GM19043 (cell line): ENCODE results near the gene RGS14.

ENCODE experiments used
- ATAC-seq: cut with Tn5 transposase; IDR thresholded peaks from one replicate; pipeline ENCODE4 v1.9.1; 2021; ENCODE audit warnings: low read depth; ENCODE audit not compliant: unreplicated experiment

The RGS14 gene

DNA sequence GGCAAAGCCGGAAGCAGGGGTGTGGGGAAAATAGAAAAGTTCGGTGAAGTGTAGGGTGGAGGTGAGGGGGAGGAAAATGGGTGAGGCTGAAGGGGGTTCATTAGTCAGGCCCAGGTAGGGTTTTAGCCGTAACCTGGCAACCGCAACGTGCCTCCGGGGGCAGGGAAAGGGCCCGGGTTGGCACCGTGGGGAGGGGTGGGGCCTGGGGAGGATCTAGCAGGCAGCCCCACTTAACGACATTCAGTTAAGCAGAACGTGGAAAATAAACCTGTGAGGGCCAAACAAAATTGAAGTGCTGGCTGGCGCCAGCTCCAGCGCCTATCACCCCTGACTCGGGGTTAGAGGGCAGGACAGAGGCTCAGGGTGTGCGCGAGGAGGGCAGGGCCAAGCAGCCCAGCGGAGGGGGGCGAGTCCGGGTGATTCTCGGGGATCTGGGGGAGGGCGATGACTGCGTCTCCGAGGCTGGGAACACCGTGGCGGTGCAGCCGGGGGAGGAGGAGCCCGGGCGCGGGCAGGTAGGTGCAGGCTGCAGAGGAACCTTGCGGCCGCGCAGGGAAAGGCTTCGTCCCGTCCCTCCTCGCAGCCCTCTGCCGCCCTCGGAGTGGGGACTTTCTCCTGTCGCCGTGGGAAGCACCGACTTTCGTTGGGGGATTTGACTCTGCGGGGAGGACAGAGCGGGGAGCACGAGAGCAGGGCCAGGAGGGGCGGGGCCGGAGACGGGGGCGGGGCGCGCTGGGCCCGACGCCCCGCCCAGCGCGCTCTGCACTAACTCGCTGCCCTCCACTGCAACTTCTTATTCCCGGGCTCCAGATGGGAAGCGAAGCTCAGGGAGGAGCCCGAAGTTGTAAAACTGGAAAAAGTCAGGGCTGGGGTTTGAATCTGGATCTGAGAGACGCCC lies 5.1 kb downstream of the RGS14 start:
- ATAC-seq, result no peak

DNA sequence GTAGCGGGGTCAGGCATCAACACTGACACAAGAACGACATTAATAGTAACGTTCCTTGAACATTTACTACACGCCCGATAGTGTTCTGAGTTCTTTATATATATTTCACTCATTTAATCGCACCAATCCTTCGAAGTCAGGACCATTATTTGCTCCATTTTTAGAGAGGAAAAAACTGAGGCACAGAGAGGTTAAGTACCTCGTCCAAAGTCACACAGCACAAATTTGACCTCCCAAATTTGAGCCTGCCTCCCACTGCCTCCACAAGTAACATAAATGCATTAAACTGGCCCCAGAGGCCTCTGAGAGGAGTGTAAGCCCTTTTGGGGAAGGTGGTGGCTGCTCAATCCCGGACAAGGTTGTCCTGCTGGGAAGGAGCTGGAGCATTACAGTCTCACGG lies 5.8 kb downstream of the RGS14 start:
- no peak for ATAC-seq

DNA sequence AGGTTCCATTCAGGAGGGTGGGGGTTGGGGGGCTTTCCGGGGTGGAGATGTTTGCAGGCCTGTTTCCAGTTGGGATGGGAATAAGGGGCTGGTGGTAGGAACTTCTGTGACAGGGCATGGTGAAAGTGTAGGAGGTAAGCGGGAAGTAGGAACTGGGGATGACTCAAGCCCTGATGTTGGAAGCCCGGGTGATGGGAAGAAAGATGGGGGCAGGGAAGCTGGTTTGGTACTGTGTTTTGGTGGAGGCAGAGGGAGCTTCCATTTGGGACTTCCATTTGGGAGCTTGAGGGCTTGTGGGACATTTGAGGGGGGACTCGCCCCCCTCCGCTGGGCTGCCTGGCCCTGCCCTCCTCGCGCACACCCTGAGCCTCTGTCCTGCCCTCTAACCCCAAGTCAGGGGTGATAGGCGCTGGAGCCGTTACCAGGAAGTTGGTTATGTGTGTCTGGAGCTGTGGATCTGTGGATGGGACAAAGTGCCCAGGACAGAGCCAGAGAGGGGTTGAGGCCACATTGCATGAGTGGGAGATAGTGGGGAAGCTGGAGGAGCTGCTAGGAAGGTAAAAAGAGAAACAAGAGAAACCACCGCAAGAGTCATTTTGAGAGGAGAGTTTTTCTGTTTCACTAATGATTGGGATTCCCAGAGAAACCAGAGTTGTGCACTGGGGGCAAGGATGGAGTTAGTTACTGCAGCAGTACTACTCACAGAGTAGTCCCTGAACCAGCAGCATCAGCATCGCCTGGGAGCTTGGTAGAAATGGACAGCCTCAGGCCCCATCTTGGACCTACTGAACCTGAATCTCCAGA lies 6.6 kb downstream of the RGS14 start:
- ATAC-seq, result no peak

DNA sequence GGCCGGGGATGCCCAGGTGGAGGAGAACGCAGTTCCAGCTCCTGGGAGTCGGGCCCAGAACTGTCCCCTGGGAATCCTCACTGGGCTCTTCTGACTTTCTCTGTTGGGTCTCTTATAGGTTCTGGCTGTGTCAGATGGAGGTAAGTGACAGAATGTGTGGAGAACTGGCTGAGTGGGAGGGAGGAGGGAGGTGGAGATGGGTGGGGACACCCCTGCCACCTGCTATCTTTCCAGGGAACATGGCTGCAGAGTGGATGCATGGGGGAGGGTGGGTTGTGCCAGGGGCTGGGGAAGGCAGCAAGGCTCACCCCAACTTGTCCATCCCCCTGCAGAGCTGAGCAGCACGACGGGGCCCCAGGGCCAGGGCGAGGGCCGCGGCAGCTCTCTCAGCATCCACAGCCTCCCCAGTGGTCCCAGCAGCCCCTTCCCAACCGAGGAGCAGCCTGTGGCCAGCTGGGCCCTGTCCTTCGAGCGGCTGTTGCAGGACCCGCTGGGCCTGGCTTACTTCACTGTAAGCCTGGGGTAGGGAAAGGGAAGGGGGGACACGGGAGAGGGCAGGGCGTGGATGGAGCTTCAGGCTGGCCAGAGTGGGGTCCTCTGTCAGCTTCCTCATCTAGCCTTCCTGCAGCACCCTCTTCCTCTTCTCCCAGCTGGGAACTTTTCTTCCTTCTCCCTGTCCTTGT lies 8.3 kb downstream of the RGS14 start:
- no peak for ATAC-seq

DNA sequence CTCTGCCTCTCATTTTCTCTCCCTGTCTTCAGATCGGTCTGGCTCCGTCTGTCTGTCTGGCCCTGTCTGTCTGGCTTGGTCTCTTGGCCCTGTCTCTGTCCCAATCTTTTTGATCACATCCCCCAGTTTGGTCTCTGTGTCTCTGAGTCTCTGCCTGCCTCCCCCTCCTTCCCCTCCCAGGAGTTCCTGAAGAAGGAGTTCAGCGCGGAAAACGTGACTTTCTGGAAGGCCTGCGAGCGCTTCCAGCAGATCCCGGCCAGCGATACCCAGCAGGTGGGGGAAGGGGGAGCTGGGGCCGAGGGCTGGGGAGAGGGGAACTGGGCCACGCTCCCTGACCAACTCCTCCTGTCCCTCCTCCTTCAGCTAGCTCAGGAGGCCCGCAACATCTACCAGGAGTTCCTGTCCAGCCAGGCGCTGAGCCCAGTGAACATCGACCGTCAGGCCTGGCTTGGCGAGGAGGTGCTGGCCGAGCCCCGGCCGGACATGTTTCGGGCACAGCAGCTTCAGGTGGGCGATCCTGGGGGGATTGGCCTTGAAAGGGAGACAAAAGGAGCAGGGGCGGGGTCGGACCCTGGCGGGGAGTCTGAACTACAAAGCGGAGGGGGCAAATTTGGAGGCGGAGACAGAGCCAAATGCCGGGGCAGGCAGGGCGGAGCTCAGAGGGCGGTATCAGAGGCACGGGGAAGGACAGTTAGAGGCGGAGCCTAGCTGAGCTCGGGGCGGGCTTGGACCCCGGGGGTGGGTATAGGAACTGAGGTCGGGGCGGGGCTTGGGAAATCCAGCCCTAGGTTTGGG lies 9.0 kb downstream of the RGS14 start:
- ATAC-seq, result no peak

DNA sequence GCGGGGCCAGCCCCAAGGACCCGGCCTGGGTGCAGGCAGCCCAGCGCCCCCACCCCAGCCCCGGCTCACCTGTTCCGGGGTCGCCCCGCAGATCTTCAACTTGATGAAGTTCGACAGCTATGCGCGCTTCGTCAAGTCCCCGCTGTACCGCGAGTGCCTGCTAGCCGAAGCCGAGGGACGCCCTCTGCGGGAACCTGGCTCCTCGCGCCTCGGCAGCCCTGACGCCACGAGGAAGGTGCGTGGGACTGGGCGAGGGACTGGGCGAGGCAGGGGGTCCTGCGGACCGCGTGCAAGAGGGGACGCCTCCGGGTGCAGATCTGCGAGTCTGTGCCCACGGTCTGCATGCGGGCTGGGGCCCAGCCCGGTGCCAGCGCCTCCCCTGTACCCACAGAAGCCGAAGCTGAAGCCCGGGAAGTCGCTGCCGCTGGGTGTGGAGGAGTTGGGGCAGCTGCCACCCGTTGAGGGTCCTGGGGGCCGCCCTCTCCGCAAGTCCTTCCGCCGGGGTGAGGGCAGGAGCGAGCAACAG lies 9.7 kb downstream of the RGS14 start:
- no peak for ATAC-seq

DNA sequence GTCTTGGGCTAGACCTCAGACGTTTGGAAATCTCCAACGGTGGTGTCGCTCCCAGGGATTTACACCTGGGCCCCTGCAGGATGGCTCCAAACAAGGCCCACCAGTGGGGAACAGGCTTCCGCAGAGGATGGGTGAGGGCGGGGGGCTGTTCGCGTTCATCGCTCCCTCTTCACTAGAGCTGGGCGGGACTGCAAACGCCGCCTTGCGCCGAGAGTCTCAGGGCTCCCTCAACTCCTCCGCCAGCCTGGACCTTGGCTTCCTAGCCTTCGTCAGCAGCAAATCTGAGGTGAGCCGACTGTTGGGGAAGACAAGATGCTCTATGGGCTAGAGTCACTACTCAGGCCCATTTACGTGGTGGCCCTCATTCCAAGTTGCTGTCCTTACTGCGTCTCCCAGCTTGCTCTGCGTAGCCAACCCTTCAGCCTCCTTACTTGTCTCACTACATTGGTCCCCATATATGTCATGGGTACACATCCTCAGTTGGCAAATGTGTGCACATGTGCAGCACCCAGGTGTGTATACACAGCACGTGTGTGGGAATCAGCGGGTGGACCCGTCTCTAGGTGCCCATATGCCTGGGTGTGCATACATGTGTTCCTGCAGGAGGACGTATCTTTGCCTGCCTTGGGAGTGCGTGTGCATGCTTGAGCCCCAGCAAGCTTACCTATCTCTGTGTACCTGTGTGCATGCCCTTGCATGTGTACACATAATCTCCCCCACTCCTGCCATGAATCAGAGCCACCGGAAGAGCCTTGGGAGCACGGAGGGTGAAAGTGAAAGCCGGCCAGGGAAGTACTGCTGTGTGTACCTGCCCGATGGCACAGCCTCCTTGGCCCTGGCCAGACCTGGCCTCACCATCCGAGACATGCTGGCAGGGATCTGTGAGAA lies 10.5 kb downstream of the RGS14 start:
- no peak for ATAC-seq

DNA sequence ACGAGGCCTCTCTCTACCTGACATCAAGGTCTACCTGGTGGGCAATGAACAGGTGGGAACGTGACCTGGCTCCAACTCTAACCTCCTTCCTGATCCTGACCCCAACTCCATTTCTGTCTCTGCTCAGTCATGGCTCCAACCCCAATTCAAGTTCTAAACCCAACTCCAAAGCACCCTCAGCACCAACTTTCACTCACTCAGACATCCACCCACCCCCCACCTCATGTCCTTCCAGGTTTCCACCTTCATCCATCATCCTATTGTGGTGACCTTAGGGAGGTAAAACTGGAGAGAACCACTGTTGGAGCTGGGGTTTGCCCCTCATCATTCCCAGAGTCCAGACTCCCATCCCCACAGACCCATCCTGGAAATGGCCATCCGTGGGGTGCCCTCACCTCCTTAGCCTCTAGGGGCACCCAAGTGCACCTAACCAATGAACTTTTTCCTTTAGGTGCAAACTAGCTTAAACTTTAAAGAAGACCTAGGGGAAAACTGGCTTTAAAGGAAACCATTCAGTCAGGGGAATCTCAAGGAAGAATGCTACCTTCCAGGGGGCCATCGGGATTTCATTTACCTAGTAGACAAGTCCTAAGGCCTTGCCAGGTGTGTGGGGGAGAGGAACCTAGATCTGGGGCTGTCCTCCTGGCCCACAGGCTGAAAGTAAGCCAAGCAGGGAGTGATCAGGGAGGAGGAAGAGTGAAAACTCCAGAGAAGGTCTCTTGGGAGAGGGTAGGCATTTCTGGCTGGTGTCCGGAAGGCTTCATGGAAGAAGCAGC lies 11.3 kb downstream of the RGS14 start:
- ATAC-seq, result no peak

DNA sequence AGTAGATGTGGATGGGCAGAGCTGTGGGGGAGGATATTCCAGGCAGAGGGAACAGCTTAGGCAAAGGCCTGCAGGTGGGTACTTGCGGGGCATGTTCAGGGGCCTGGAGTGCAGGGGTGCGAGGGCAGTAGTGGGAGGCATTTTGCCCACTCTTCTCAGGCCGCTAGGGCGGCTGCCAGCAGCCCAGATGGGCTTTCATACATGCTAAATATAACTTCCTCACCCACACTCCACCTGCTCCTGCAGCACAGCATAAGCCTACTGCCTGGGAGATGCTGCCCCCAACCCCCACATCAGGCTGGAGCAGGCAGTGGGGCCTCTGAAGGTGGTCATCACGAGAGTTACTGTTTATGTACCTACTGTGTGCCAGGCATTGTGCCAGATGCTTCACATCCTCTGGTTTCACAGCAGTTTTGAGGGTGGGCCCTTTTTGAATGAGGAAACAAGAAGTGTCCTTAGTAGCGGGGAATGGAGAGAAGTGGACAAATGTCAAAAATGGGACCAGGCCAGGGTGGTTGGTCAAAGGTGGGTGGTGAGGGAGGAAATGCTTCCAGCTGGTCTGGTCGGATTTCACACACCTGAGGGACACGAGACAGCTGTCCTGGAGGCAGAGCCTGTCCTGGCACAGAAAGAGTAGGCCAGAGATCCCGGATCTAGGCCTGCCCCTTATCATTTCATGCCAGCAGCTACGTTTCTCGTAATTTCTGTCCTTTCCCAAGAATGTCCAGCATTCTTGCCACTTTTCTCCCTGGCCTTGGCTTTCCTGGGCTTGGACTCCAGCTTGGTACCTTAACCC lies 12.1 kb downstream of the RGS14 start:
- no peak for ATAC-seq

DNA sequence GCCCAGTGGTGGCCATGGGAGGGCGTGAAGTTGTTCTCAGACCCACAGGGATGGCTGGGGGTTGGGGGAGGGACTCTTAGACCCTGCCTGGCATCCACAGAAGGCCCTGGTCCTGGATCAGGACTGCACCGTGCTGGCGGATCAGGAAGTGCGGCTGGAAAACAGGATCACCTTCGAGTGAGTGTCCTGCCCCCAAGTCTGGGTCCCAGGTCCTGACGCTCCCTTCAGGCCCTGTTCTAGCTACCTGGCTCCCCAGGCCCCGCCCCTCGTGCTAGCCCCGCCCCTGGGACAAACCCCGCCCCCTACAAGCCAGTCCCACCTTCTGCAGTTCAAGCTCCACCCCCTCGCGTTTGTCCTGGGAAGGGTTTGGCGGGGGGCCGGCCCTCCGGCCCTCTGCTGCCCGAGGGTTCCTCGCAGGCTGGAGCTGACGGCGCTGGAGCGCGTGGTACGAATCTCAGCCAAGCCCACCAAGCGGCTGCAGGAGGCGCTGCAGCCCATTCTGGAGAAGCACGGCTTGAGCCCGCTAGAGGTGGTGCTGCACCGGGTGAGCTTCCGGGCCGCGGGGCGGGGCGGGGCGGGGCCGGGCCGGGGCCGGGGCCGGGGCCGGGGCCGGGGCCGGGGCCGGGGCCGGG lies 12.9 kb downstream of the RGS14 start:
- ATAC-seq, result peak; percentile 54

DNA sequence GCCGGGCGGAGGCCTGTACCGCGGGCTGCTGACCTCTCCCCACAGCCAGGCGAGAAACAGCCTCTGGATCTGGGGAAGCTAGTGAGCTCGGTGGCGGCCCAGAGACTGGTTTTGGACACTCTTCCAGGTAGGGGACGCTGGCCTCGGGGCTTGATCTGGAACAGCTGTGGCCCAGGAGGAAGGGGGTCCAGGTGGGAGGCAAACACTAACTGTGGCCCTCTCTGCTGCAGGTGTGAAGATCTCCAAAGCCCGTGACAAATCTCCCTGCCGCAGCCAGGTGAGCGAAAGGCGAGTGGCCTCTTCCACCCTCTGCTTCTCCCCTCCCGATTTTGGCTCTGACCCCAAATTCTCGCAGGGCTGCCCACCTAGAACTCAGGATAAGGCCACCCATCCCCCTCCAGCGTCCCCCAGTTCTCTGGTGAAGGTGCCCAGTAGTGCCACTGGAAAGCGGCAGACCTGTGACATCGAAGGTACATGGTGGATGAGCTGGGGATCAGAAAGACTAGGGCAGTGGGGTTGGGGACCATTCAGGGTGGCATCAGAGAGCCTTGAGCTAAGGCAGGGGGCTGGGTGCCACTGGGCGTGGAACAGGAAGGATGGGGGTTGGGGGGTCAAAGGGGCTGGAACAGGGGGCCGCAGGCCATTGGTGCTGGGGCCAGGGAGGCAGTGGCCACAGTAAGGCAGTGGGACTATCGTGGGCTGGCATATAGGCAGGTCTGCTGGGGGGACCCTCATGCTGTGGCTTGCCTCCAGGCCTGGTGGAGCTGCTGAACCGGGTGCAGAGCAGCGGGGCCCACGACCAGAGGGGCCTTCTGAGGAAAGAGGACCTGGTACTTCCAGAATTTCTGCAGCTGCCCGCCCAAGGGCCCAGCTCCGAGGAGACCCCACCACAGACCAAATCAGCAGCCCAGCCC lies 13.7 kb downstream of the RGS14 start:
- no peak for ATAC-seq

DNA sequence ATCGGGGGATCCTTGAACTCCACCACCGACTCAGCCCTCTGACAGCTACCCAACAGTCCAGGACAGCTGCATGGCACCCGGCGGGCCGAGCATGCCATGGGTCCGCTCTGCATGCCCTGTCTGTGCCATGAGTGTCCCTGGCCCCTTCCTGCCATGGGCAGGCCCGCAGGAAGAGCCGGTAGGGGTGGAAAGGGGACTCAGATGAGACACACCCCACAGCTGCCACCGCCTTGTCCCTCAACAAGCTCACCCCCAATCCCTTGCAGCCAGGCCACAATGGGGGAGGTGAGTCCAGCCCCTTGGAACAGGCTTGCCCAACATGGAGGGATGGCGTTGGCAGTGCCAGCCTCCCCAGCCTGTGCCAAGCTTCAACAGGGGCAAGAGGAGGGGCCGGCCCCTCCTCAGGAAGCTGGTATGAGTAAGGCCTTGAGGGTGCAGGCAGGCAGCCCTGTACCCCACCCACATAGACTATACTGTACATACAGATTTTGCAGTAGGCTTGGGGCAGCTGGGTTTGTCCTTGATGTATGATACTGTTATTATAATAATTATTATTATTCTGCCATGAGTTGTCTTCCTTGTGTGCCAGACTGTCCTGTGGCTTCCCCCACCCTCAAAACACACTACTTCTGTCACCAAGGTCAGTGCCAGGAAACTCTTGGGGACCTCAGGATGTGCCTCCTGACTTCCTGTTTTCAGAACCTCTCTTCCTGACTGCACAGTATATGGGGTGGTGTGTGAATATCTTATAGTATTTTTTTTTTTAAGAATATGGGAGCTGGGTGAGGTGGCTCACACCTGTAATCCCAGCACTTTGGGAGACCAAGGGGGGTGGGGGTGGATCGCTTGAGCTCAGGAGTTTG lies 14.5 kb downstream of the RGS14 start:
- ATAC-seq, result no peak

DNA sequence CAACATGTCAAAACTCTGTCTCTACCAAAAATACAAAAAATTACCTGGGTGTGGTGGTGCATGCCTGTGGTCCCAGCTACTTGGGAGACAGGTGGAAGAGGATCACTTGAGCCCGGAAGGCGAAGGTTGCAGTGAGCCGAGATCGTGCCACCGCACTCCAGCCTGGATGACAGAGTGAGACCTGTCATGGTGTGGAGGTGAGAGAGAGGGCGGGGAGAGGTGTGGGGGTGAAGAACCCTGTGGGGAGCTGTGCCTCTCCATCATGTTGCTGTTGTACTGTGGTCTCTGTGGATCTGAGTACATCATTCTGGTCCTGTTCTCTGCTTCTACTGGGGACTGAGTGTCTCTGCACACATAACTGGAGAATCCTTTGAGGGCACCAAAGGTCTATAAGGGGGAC lies 15.2 kb downstream of the RGS14 start:
- no peak for ATAC-seq

DNA sequence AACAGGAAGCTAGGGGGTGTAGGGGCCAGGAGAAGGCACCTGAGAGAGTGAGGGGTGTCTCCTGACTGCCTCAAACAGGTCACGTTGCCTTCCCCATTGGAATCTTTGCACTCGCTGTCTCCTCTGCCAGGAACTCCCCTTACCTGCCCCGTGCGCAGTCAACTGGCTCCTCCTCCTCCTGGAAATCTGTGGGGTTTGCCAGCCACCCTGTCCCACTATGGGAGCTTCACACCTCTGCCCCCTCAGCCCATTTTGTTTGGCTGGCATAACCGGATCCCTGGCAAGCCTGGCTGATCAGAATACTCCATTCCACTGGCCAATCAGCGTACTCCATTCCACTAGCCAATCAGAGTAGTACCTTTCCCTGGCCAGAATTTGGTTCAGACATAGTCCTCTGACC lies 16.1 kb downstream of the RGS14 start:
- ATAC-seq, result no peak

DNA sequence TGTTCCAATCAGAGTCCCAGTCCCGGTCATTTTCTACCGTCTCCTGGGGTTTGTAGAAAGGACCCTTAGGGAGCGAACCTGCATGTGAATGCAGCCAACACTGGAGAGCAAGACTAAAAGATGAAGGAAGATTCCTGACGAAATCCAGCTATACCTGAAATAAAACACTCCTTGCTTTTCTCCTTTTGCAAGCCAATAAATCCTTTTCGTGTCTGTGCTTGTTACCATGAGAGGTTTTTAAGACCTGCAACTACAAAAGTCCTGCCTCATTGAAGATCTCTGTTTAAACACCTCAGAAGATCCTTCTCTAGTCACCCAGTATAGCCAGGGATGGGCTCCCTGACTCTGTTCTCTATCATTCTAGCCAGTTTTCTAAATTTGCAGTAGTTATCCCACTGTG lies 16.5 kb downstream of the RGS14 start:
- ATAC-seq, result no peak
